GM23338 (cell line): ENCODE data around the gene GOLGA6L1. TPM values are rescaled to one million over a fixed set of nuclear protein-coding genes. Genes with fewer than 3 reads are reported as not detected.
"Not testable (repeated sequence)": the region's sequence is repeated elsewhere in the genome, so short reads cannot be mapped to it uniquely, and the experiment has no call there.

Experiments used
- ATAC-seq: fragments of 200-7000 bp; cut with Tn5 transposase; 3 replicates; pipeline ENCODE4 v1.9.1; 2020
- DNase-seq: peaks from one replicate; pipeline ENCODE4 v3.0.0-alpha.2; 2015; ENCODE audit warnings: low spot score
- H2AFZ ChIP-seq: fragments of 200-600 bp; sonication (generic); 2 replicates; pipeline ENCODE4 v1.8.0; 2016; ENCODE audit warnings: antibody characterized with exemption, mild to moderate bottlenecking, moderate library complexity
- H3F3A ChIP-seq: fragments of 200-600 bp; sonication (generic); replicated peaks from 2 replicates; pipeline ENCODE4 v1.8.0; 2017; ENCODE audit warnings: antibody characterized with exemption, mixed run types, low read depth
- H3K27ac ChIP-seq: fragments of 200-600 bp; sonication (generic); 2 replicates; pipeline ENCODE4 v1.6.1; 2016; ENCODE audit warnings: low read depth
- H3K27me3 ChIP-seq: fragments of 200-600 bp; sonication (generic); 2 replicates; pipeline ENCODE4 v1.8.0; 2016; ENCODE audit warnings: mild to moderate bottlenecking, mixed run types, moderate library complexity; ENCODE audit not compliant: insufficient read depth
- H3K36me3 ChIP-seq: fragments of 200-600 bp; sonication (generic); 2 replicates; pipeline ENCODE4 v1.8.0; 2016; ENCODE audit warnings: mild to moderate bottlenecking; ENCODE audit not compliant: insufficient read depth
- H3K4me1 ChIP-seq: fragments of 200-600 bp; sonication (generic); 2 replicates; pipeline ENCODE4 v1.8.0; 2016; ENCODE audit warnings: mild to moderate bottlenecking, moderate library complexity; ENCODE audit not compliant: insufficient read depth
- H3K4me2 ChIP-seq: fragments of 200-600 bp; sonication (generic); 2 replicates; pipeline ENCODE4 v1.7.1; 2017; ENCODE audit warnings: mixed run types
- H3K4me3 ChIP-seq: fragments of 200-600 bp; sonication (generic); 2 replicates; pipeline ENCODE4 v1.6.1; 2016; ENCODE audit warnings: mixed run types
- H3K79me2 ChIP-seq: fragments of 200-600 bp; sonication (generic); replicated peaks from 2 replicates; pipeline ENCODE4 v1.8.0; 2017; ENCODE audit warnings: mild to moderate bottlenecking; ENCODE audit not compliant: insufficient read depth
- H3K9me2 ChIP-seq: fragments of 200-600 bp; sonication (generic); 2 replicates; pipeline ENCODE4 v1.8.0; 2017; ENCODE audit not compliant: insufficient read depth
- H4K20me1 ChIP-seq: fragments of 200-600 bp; sonication (generic); replicated peaks from 2 replicates; pipeline ENCODE4 v1.8.0; 2017; ENCODE audit warnings: mild to moderate bottlenecking; ENCODE audit not compliant: insufficient read depth
- H3K27ac Mint-ChIP-seq: 2 replicates; pipeline ENCODE4 v1.8.0; 2020; ENCODE audit warnings: inconsistent platforms, mild to moderate bottlenecking, moderate library complexity, mixed read lengths
- H3K27me3 Mint-ChIP-seq: 3 replicates; pipeline ENCODE4 v1.8.0; 2022; ENCODE audit warnings: low read depth, mild to moderate bottlenecking, moderate library complexity, mixed read lengths, inconsistent platforms; ENCODE audit not compliant: insufficient read depth, poor library complexity
- H3K36me3 Mint-ChIP-seq: 3 replicates; pipeline ENCODE4 v1.8.0; 2021; ENCODE audit warnings: low read depth, mild to moderate bottlenecking, inconsistent platforms, moderate library complexity, mixed read lengths
- H3K4me1 Mint-ChIP-seq: 3 replicates; pipeline ENCODE4 v1.8.0; 2020; ENCODE audit warnings: mild to moderate bottlenecking, inconsistent platforms, mixed read lengths
- H3K4me3 Mint-ChIP-seq: 3 replicates; pipeline ENCODE4 v1.8.0; 2021; ENCODE audit warnings: moderate library complexity, mild to moderate bottlenecking, inconsistent platforms, mixed read lengths
- H3K9me3 Mint-ChIP-seq: 3 replicates; pipeline ENCODE4 v1.8.0; 2020; ENCODE audit warnings: moderate library complexity, mild to moderate bottlenecking, inconsistent platforms, mixed read lengths
- long read RNA-seq: library from polyadenylated mRNA; unstranded; transcript quantifications from one replicate; pipeline ENCODE4 v2.0.0, GENCODE V29; 2020; ENCODE audit not compliant: unreplicated experiment
- polyA plus RNA-seq: library from polyadenylated mRNA; unstranded; fragments of >200 nt; fragmentation: Nextera tagmentation; extraction: Ambion mirVana; gene quantifications from 2 replicates; pipeline ENCODE4 v1.2.1, GENCODE V29; 2016
- total RNA-seq: library from RNA; depleted of rRNA; stranded (reverse); fragments of >200 nt; shearing (Covaris generic); gene quantifications from 2 replicates; pipeline ENCODE4 v1.2.3, GENCODE V29; 2014; rRNA removed
- TF ChIP-seq, protein P1 (sequence below), 2 experiments: fragments of 200-600 bp in 1 of 2; sonication (generic) in 1 of 2; conservative IDR thresholded peaks; 2 replicates each; pipeline versions ENCODE4 v1.5.1 to v1.6.1; 2016 to 2017; ENCODE audit warnings: antibody characterized with exemption in 2 of 2, low read depth in 2 of 2, mild to moderate bottlenecking in 2 of 2, moderate library complexity in 1 of 2

Gene GOLGA6L1, protein sequence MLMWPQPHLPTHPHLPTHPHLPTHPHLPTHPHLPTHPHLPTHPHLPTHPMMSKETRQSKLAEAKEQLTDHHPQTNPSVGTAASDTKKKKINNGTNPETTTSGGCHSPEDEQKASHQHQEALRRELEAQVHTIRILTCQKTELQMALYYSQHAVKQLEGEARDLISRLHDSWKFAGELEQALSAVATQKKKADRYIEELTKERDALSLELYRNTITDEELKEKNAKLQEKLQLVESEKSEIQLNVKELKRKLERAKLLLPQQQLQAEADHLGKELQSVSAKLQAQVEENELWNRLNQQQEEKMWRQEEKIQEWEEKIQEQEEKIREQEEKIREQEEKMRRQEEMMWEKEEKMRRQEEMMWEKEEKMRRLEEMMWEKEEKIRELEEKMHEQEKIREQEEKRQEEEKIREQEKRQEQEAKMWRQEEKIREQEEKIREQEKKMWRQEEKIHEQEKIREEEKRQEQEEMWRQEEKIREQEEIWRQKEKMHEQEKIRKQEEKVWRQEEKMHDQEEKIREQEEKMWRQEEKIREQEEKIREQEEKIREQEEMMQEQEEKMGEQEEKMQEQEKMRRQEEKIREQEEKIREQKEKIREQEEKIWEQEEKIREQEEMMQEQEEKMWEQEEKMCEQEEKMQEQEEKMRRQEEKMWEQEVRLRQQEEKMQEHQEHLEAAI
- total RNA-seq (not detected in 2 replicates), polyA plus RNA-seq (0.09 TPM in 1 of 2 replicates, not detected in the other)
- long read RNA-seq: 0 reads

GRCh38 chr15:23136722-23137121 lies at the start of gene GOLGA6L1:
Gene GOLGA6L1 (minus strand): TSS chr15:23136822. CDS start chr15:23136731, 91 bp downstream.
- not testable (repeated sequence) for H2AFZ ChIP-seq, H3K27ac ChIP-seq, H3K4me1 ChIP-seq, ATAC-seq, H3K4me3 ChIP-seq, H4K20me1 ChIP-seq, H3K4me2 ChIP-seq, H3K27me3 ChIP-seq, H3F3A ChIP-seq, H3K4me3 Mint-ChIP-seq, H3K79me2 ChIP-seq, H3K9me3 Mint-ChIP-seq, H3K4me1 Mint-ChIP-seq, H3K27me3 Mint-ChIP-seq, DNase-seq, H3K27ac Mint-ChIP-seq, H3K9me2 ChIP-seq, H3K36me3 ChIP-seq, H3K36me3 Mint-ChIP-seq

DNA sequence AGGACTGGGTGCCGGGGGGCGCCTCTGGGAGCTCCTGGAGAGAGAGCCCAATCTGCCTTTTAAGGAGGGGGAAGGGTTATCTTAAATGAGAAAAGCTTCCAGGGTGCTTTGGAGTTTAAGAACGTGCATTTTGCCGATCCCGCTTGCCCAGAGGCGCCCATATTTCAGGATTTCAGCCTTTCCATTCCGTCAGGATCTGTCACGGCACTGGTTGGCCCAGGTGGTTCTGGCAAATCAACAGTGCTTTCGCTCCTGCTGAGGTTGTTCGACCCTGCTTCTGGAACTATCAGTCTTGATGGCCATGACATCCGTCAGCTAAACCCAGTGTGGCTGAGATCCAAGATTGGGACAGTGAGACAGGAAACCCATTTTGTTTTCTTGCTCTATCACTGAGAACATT lies 44.6 kb upstream of the GOLGA6L1 start:
- H2AFZ ChIP-seq: not testable (repeated sequence)

DNA sequence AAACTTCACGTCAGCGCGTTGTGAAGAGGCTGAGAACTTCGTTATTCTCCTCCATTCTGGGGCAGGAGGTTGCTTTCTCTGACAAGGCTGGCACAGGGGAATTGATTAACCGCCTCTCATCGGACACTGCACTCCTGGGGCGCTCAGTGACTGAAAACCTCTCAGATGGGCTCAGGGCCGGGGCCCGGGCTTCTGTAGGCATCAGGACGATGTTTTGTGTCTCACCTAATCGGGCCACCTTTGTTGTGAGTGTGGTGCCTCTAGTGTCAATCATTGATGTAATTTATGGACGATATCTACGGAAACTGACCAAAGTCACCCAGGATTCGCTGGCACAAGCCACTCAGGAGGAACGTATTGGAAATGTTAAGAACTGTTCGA lies 43.9 kb upstream of the GOLGA6L1 start:
- H3K4me3 ChIP-seq: peak overlapping the region; percentile 46
- H3K36me3 ChIP-seq: not testable (repeated sequence)

More for the DNA sequence above, 44.6 kb upstream of the GOLGA6L1 start:
- not testable (repeated sequence) for H3K36me3 ChIP-seq, H3K4me3 ChIP-seq, H3K4me3 Mint-ChIP-seq, H3F3A ChIP-seq, H3K27ac ChIP-seq, H3K4me2 ChIP-seq, H3K27ac Mint-ChIP-seq, H4K20me1 ChIP-seq, H3K9me3 Mint-ChIP-seq, ATAC-seq, H3K4me1 Mint-ChIP-seq, H3K79me2 ChIP-seq, H3K27me3 Mint-ChIP-seq, H3K36me3 Mint-ChIP-seq, DNase-seq, H3K9me2 ChIP-seq, H3K4me1 ChIP-seq
- peaks cover 11% of the 10 kb centered on the region for H3K27me3 ChIP-seq

GRCh38 chr15:23179768-23180546 lies 43.3 kb upstream of the GOLGA6L1 start:
- Histone ChIP-seq H3K27me3 (peaks cover 11% of the 10 kb centered on the region), H3K4me2 (peak overlapping the region; percentile 68), H3K4me3 (peak overlapping the region; percentile 46)
- DNase-seq: peak; percentile 66
- not testable (repeated sequence) for H3K36me3 ChIP-seq, H3K9me2 ChIP-seq, H3K27me3 Mint-ChIP-seq, H4K20me1 ChIP-seq, H3K4me1 ChIP-seq, H3K27ac ChIP-seq, H3K79me2 ChIP-seq, H2AFZ ChIP-seq, H3K4me1 Mint-ChIP-seq, H3K27ac Mint-ChIP-seq, H3K9me3 Mint-ChIP-seq, H3F3A ChIP-seq, H3K36me3 Mint-ChIP-seq
- peak; percentile 93 for ATAC-seq
- H3K4me3 Mint-ChIP-seq: peak overlapping the region; percentile 70
- TF ChIP-seq, protein P1, sequence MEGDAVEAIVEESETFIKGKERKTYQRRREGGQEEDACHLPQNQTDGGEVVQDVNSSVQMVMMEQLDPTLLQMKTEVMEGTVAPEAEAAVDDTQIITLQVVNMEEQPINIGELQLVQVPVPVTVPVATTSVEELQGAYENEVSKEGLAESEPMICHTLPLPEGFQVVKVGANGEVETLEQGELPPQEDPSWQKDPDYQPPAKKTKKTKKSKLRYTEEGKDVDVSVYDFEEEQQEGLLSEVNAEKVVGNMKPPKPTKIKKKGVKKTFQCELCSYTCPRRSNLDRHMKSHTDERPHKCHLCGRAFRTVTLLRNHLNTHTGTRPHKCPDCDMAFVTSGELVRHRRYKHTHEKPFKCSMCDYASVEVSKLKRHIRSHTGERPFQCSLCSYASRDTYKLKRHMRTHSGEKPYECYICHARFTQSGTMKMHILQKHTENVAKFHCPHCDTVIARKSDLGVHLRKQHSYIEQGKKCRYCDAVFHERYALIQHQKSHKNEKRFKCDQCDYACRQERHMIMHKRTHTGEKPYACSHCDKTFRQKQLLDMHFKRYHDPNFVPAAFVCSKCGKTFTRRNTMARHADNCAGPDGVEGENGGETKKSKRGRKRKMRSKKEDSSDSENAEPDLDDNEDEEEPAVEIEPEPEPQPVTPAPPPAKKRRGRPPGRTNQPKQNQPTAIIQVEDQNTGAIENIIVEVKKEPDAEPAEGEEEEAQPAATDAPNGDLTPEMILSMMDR (conservative IDR thresholded peaks at IDR 0.05; ENCODE audit: low read depth in 2 of 2): 0 out of 4 replicates have a peak, but pooled peaks of 1 of the 2 experiments have one; percentile 13

More for the DNA sequence above, 43.9 kb upstream of the GOLGA6L1 start:
- H4K20me1 ChIP-seq, H3K27ac ChIP-seq, H3K9me2 ChIP-seq, H3K27me3 Mint-ChIP-seq, H3F3A ChIP-seq, H3K79me2 ChIP-seq, H3K9me3 Mint-ChIP-seq, H3K27ac Mint-ChIP-seq, H3K36me3 Mint-ChIP-seq, H3K4me1 Mint-ChIP-seq, H3K4me1 ChIP-seq, H2AFZ ChIP-seq: not testable (repeated sequence)
- ATAC-seq: peak; percentile 24
- H3K4me3 Mint-ChIP-seq: peak overlapping the region; percentile 70
- Histone ChIP-seq H3K4me2 (peak overlapping the region; percentile 68), H3K27me3 (peaks cover 11% of the 10 kb centered on the region)
- DNase-seq: peak; percentile 3

DNA sequence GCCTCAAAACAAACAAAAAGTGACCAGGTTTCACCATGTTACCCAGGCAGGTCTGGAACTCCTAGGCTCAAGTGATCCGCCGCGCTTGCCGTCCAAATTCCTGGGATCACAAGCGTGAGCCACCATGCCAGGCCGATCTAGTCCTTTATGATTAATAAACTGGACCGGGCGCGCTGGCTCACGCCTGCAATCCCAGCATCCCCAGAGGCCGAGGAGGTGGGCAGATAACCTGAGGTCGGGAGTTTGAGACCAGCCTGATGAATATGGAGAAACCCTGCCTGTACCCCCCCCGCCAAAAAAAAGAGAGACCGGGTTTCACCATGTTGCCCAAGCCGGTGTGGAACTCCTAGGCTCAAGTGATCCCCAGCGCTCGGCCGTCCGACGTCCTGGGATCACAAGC lies 40.1 kb upstream of the GOLGA6L1 start:
- H4K20me1 ChIP-seq, H3K4me2 ChIP-seq, DNase-seq, H3K36me3 ChIP-seq, H3K4me1 Mint-ChIP-seq, H3K79me2 ChIP-seq, H3K27ac ChIP-seq, H3K27ac Mint-ChIP-seq, H2AFZ ChIP-seq, H3F3A ChIP-seq, H3K27me3 Mint-ChIP-seq, ATAC-seq, H3K4me3 ChIP-seq, H3K4me3 Mint-ChIP-seq, H3K9me3 Mint-ChIP-seq, H3K9me2 ChIP-seq, H3K4me1 ChIP-seq, H3K36me3 Mint-ChIP-seq: not testable (repeated sequence)
- H3K27me3 ChIP-seq: peaks cover 11% of the 10 kb centered on the region
